Coronary artery (tissue), 2 donors: Measurements from ENCODE around the gene PLA2G2F.
A peak's percentile ranks its signal among the peaks of the same experiment; 100 is the strongest.

Experiments
- DNase-seq: peaks from one replicate; pipeline ENCODE4 v3.0.0-alpha.2; 2017; ENCODE audit warnings: low spot score
- H3K27ac ChIP-seq, 2 donors: fragments of 200-600 bp; sonication (generic); one replicate each; pipeline ENCODE4 v1.5.1; 2016 to 2019
- H3K4me3 ChIP-seq: fragments of 200-600 bp; sonication (generic); 2 replicates; pipeline ENCODE4 v1.5.1; 2016; ENCODE audit warnings: mild to moderate bottlenecking, moderate library complexity
- TF ChIP-seq, protein P1 (sequence below): fragments of 200-600 bp; sonication (generic); IDR thresholded peaks from one replicate; pipeline ENCODE4 v1.5.1; 2019; ENCODE audit warnings: antibody characterized with exemption

PLA2G2F gene

GRCh38 chr1:20168564-20169491, 29.7 kb downstream of the PLA2G2F start:
- no peak for DNase-seq
- Histone ChIP-seq H3K4me3 (no peak overlapping the region), H3K27ac (no peak overlapping the region)
- TF ChIP-seq, protein P1, sequence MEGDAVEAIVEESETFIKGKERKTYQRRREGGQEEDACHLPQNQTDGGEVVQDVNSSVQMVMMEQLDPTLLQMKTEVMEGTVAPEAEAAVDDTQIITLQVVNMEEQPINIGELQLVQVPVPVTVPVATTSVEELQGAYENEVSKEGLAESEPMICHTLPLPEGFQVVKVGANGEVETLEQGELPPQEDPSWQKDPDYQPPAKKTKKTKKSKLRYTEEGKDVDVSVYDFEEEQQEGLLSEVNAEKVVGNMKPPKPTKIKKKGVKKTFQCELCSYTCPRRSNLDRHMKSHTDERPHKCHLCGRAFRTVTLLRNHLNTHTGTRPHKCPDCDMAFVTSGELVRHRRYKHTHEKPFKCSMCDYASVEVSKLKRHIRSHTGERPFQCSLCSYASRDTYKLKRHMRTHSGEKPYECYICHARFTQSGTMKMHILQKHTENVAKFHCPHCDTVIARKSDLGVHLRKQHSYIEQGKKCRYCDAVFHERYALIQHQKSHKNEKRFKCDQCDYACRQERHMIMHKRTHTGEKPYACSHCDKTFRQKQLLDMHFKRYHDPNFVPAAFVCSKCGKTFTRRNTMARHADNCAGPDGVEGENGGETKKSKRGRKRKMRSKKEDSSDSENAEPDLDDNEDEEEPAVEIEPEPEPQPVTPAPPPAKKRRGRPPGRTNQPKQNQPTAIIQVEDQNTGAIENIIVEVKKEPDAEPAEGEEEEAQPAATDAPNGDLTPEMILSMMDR = no peak

DNA sequence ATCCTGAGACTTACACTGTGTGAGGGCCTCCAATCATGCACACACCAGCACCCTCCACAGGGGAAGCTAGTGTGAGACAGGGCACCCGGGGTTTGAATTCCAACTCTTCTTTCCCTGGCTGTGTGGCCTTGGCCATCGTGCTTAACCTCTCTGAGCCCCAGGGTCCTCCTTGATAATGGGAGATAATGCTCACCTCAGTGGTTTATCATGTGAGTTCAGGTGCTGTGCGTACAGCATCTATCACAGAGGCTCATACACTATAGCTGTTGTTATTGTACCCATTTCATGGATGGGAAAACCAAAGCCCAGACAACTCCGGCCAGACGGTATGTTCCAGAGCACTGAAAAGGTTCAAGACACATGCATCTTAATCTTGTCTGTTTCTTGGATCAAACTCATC, 30.8 kb downstream of the PLA2G2F start:
- Histone ChIP-seq H3K4me3 (no peak overlapping the region), H3K27ac (no peak overlapping the region)
- no peak for DNase-seq
- TF ChIP-seq, protein P1 = no peak

DNA sequence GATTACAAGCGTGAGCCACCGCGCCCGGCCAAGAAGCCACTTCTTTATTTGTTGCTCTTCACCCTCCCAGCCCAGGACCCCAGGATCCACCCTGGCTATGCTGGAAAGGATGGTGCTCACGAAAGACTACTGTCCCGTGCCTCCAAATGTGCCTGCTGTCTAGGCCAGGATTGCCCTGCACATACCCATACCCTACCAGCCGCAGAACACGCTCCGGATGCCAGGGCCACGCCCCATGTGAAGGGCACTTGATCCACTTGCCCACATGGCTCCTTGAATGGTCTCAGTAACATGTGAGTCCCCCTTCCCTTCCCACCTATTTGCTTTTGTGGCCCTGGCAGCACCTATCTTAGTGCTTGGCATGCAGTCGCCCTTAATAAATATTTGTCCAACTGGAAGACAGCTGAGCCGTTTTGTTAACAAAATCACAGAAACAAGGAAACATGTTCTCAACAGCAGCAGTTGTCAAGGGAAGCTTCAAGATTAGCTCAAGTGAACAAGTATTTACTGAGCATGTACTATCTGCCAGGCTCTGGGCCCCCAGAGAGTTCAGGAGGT, 33.0 kb downstream of the PLA2G2F start:
- Histone ChIP-seq H3K4me3 (no peak overlapping the region), H3K27ac (no peak overlapping the region)
- no peak for DNase-seq
- TF ChIP-seq, protein P1 = no peak

- TF ChIP-seq, protein P1 = no peak
- H3K4me3 ChIP-seq = no peak overlapping the region
- peak overlapping the region in 1 of 2 donors; percentile 2 for H3K27ac ChIP-seq
- no peak for DNase-seq
Observed at GRCh38 chr1:20174937-20175666, 36.0 kb downstream of the PLA2G2F start.

- TF ChIP-seq, protein P1 = no peak
- Histone ChIP-seq H3K4me3 (no peak overlapping the region), H3K27ac (no peak overlapping the region)
- DNase-seq = no peak
Observed at GRCh38 chr1:20178634-20179370, 39.7 kb downstream of the PLA2G2F start.

GRCh38 chr1:20179371-20180128, 40.4 kb downstream of the PLA2G2F start:
- no peak for DNase-seq
- TF ChIP-seq, protein P1 = no peak
- Histone ChIP-seq H3K27ac (no peak overlapping the region), H3K4me3 (no peak overlapping the region)
